ENCODE results near the gene DEFB121.
"Not testable (repeated sequence)": the region's sequence is repeated elsewhere in the genome, so short reads cannot be mapped to it uniquely, and the experiment has no call there.

DEFB121 gene

GRCh38 chr20:31406115-31406514 lies at the start of gene DEFB121:
Gene DEFB121 (minus strand): TSS chr20:31406215. CDS start chr20:31406152, 63 bp downstream.
- DNase-seq: no peak

GRCh38 chr20:31454361-31454760 lies 48.3 kb upstream of the DEFB121 start:
- no peak for DNase-seq

- DNase-seq: no peak
These were observed 46.6 kb upstream of the DEFB121 start for GRCh38 chr20:31452575-31452974.

- DNase-seq: no peak
These were observed 43.7 kb upstream of the DEFB121 start for GRCh38 chr20:31449511-31450414.

- DNase-seq: no peak
These were observed 40.2 kb upstream of the DEFB121 start for GRCh38 chr20:31446084-31446819.

- DNase-seq: no peak
These were observed 34.1 kb upstream of the DEFB121 start, which contains the start of gene DEFB123 for GRCh38 chr20:31440012-31440659. Gene DEFB123 (plus strand): TSS chr20:31440632. CDS start chr20:31440699, 67 bp downstream.

- DNase-seq: no peak
These were observed 24.6 kb upstream of the DEFB121 start for GRCh38 chr20:31430568-31431115.

GRCh38 chr20:31427576-31427975 lies 21.6 kb upstream of the DEFB121 start:
- not testable (repeated sequence) for DNase-seq

GRCh38 chr20:31426891-31427551 lies 21.0 kb upstream of the DEFB121 start:
- DNase-seq: not testable (repeated sequence)

- DNase-seq: no peak
These were observed 19.8 kb upstream of the DEFB121 start for GRCh38 chr20:31425797-31426196.

- DNase-seq: no peak
These were observed 12.3 kb upstream of the DEFB121 start for GRCh38 chr20:31418307-31418706.

GRCh38 chr20:31415653-31416052 lies 9.6 kb upstream of the DEFB121 start:
- no peak for DNase-seq

GRCh38 chr20:31414381-31414780 lies 8.4 kb upstream of the DEFB121 start:
- no peak for DNase-seq

GRCh38 chr20:31410011-31410410 lies 4.0 kb upstream of the DEFB121 start:
- no peak for DNase-seq

GRCh38 chr20:31403886-31404285 lies 2.1 kb downstream of the DEFB121 start:
- no peak for DNase-seq

GRCh38 chr20:31394900-31395299 lies 11.1 kb downstream of the DEFB121 start:
- DNase-seq: no peak

- no peak for DNase-seq
These were observed 13.2 kb downstream of the DEFB121 start for GRCh38 chr20:31392836-31393235.

- DNase-seq: no peak
These were observed 15.5 kb downstream of the DEFB121 start, which contains the start of gene DEFB119 for GRCh38 chr20:31390490-31390889. Gene DEFB119 (minus strand): TSS chr20:31390590. CDS start chr20:31390483, 107 bp downstream.

- DNase-seq: no peak
These were observed 31.7 kb downstream of the DEFB121 start for GRCh38 chr20:31374346-31374745.

GRCh38 chr20:31368301-31368700 lies 37.7 kb downstream of the DEFB121 start, which contains the start of gene DEFB118:
Gene DEFB118 (plus strand): TSS chr20:31368601. CDS start chr20:31368651, 50 bp downstream.
- DNase-seq: no peak

GRCh38 chr20:31364272-31364671 lies 41.7 kb downstream of the DEFB121 start:
- DNase-seq: not testable (repeated sequence)

- DNase-seq: no peak
These were observed 42.7 kb downstream of the DEFB121 start for GRCh38 chr20:31363295-31363694.
